A673 (cell line): ENCODE data around the gene GUCY2F. TPM values are rescaled to one million over a fixed set of nuclear protein-coding genes. Genes with fewer than 3 reads are reported as not detected.

Source experiments
- BruUV-seq: library from RNA; stranded (reverse); fragments of 400-500 nt; replicated peaks from 2 replicates; lab custom pipeline; 2021; lab: Mats Ljungman, UMichigan
- CTCF ChIA-PET: fragments of 300-600 bp; sonication (Branson Sonifier 250); formaldehyde crosslinking; loops from one replicate; lab custom pipeline; 2022; ENCODE audit warnings: antibody characterized with exemption; lab: Charles Lee
- POLR2A ChIA-PET: fragments of 300-600 bp; sonication (Branson Sonifier 250); formaldehyde crosslinking; loops from one replicate; lab custom pipeline; 2022; ENCODE audit warnings: antibody characterized with exemption; ENCODE audit not compliant: low non-redundant PET; lab: Charles Lee
- DNase-seq: peaks from one replicate; pipeline ENCODE4 v3.0.0-alpha.2; 2015; ENCODE audit warnings: low spot score
- H3K27ac ChIP-seq: fragments of 200-600 bp; sonication (generic); 2 replicates; pipeline ENCODE4 v1.5.1; 2016; ENCODE audit warnings: mixed run types, low read depth, mild to moderate bottlenecking, mixed read lengths, antibody characterized with exemption, low read length; ENCODE audit not compliant: poor library complexity, severe bottlenecking
- H3K27me3 ChIP-seq: fragments of 200-600 bp; sonication (generic); replicated peaks from 2 replicates; pipeline ENCODE4 v1.6.1; 2017; ENCODE audit warnings: mixed run types, low read depth, mild to moderate bottlenecking, mixed read lengths, antibody characterized with exemption, low read length; ENCODE audit not compliant: insufficient read depth, poor library complexity
- H3K36me3 ChIP-seq: fragments of 200-600 bp; sonication (generic); 2 replicates; pipeline ENCODE4 v1.6.1; 2016; ENCODE audit warnings: mixed run types, mild to moderate bottlenecking, mixed read lengths, antibody characterized with exemption, low read length; ENCODE audit not compliant: insufficient read depth, poor library complexity, severe bottlenecking
- H3K4me1 ChIP-seq: fragments of 200-600 bp; sonication (generic); 2 replicates; pipeline ENCODE4 v1.6.1; 2017; ENCODE audit warnings: mixed run types, mild to moderate bottlenecking, mixed read lengths, antibody characterized with exemption, low read length; ENCODE audit not compliant: insufficient read depth, poor library complexity, severe bottlenecking
- H3K4me3 ChIP-seq: fragments of 200-600 bp; sonication (generic); 2 replicates; pipeline ENCODE4 v1.5.1; 2016; ENCODE audit warnings: low read depth, mixed run types, mild to moderate bottlenecking, mixed read lengths, low read length; ENCODE audit not compliant: poor library complexity, severe bottlenecking
- H3K9me3 ChIP-seq: fragments of 200-600 bp; sonication (generic); 2 replicates; pipeline ENCODE4 v1.6.1; 2016; ENCODE audit warnings: mixed run types, low read depth, mild to moderate bottlenecking, mixed read lengths, antibody characterized with exemption, low read length; ENCODE audit not compliant: poor library complexity, severe bottlenecking
- CTCF ChIP-seq: fragments of 300-800, 200-600 bp; sonication (generic); conservative IDR thresholded peaks from 2 replicates; pipeline ENCODE4 v1.5.1; 2017; ENCODE audit warnings: low read depth, mild to moderate bottlenecking, antibody characterized with exemption, low read length, moderate library complexity, mixed read lengths
- EZH2 ChIP-seq: fragments of 200-600 bp; sonication (generic); IDR thresholded peaks from 2 replicates; pipeline ENCODE4 v1.6.1; 2017; ENCODE audit warnings: borderline replicate concordance, low read depth, mild to moderate bottlenecking, mixed read lengths, antibody characterized with exemption, low read length; ENCODE audit not compliant: poor library complexity, severe bottlenecking
- intact Hi-C: fragments of 100-400 bp; cut with micrococcal nuclease; formaldehyde crosslinking; loops from one replicate; pipeline ENCODE4 v1.10.0; 2022; ENCODE audit not compliant: unreplicated experiment
- total RNA-seq: library from RNA; stranded (reverse); gene quantifications from 2 replicates; pipeline ENCODE4 v1.2.3, GENCODE V29; 2021

GUCY2F gene
- total RNA-seq, 1 experiment from 2014 or later, result 0.26 TPM

GRCh38 chrX:109441266-109441665 lies 40.6 kb downstream of the GUCY2F start:
- H3K9me3 ChIP-seq, result no peaks in the 10 kb centered on the region
- ChIA-PET CTCF (no interaction called here), POLR2A (no interaction called here)
- H3K36me3 ChIP-seq, result no peaks in the 10 kb centered on the region
- DNase-seq, result no peak
- H3K4me3 ChIP-seq, result no peak overlapping the region
- intact Hi-C loops, result no loop called here
- BruUV-seq, result no TSS peak
- TF ChIP-seq CTCF, result no peak
- no peak for TF ChIP-seq EZH2
- no peak overlapping the region for H3K27ac ChIP-seq
- H3K4me1 ChIP-seq, result no peaks in the 10 kb centered on the region
- H3K27me3 ChIP-seq, result no peaks in the 10 kb centered on the region

DNA sequence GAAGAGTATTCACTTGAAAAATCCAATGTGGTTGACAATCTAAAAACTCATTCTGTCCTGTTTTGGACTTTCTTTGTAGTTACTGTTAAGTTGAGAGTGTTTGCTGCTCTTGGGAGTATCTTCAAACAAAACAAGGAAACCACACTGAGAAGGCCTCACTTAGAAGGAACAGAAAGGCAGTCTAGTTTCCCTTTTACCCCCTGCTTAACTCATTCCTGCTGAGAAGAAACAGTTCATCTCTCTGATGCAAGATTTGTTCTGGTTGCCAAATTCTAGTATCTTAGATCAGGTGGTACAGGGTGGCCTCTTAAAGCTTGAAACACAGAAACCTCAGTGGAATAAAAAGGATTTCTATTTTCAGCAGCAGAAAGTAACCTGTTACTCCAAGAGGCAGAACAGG lies 41.4 kb downstream of the GUCY2F start:
- Histone ChIP-seq H3K36me3 (no peaks in the 10 kb centered on the region), H3K27me3 (no peaks in the 10 kb centered on the region), H3K4me3 (no peak overlapping the region), H3K27ac (no peak overlapping the region), H3K9me3 (no peaks in the 10 kb centered on the region), H3K4me1 (no peaks in the 10 kb centered on the region)
- TF ChIP-seq EZH2, result no peak
- TF ChIP-seq CTCF, result no peak
- BruUV-seq, result no TSS peak
- peak; percentile 14 for DNase-seq
- CTCF ChIA-PET, result no interaction called here
- intact Hi-C loops, result no loop called here
- POLR2A ChIA-PET, result no interaction called here

- H3K9me3 ChIP-seq, result no peaks in the 10 kb centered on the region
- CTCF ChIA-PET, result no interaction called here
- BruUV-seq, result no TSS peak
- H3K36me3 ChIP-seq, result no peaks in the 10 kb centered on the region
- H3K27ac ChIP-seq, result no peak overlapping the region
- no peaks in the 10 kb centered on the region for H3K4me1 ChIP-seq
- no peak overlapping the region for H3K4me3 ChIP-seq
- TF ChIP-seq EZH2 (no peak), CTCF (no peak)
- H3K27me3 ChIP-seq, result no peaks in the 10 kb centered on the region
- intact Hi-C loops, result no loop called here
- DNase-seq, result no peak
- POLR2A ChIA-PET, result interaction anchor here (0.5 kb wide), 1 partner anchor 28 kb away, joined by 3 read pairs; no protein-coding TSS in a partner anchor
These were observed 72.7 kb downstream of the GUCY2F start for GRCh38 chrX:109409181-109409580.
